HL-60/S4 treated with phorbol 12-myristate 13-acetate at 8.2 ng/mL for 4 days and 3 days (cell line): ENCODE measurements around the gene GOLGA2.
"Not testable (repeated sequence)": the region's sequence is repeated elsewhere in the genome, so short reads cannot be mapped to it uniquely, and the experiment has no call there.

Experiments
- in situ Hi-C: fragments of 300-500 bp; cut with MboI; formaldehyde crosslinking; loops from 2 replicates; pipeline ENCODE4 v1.15.0; 2022; ENCODE audit warnings: low sequenced_read_pairs

Gene GOLGA2

DNA sequence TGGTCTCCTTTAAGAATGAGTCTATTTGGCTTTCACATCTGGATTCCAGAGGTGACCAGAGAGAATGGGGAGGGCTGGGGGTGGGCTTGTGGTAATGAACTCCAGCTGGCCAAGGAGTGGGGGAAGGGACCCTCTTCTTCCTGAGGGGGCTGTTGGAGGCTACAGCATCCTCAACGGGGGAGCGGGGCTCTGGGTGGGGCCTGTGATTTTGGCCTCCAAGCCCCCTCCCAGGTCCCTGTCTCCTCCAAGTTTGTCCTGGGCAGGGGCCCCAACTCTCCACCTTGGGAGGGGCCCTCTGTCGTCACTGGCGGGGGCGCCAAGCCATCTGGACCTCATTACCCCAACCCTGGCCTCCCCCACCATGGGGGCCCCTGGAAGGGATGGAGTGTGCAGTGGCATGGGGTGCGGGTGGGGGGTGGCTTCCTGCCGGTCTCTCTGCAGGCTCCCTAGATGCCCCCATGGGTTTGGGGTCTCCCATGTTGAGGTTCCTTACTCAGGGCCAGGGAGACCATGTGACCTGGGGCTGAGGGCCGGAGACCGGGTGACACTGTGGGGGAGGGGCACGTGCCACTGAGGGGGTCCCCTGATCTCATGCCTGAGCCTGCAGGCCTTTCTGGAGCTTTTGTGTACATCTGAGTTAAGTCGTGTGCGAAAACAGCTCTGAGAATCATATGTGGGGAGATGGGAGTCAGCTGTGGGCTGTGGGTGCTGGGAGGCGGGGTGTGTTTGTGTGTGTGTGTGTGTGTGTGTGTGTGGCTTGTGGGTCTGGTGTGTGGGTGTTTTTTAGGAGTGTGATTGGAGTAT lies 32.4 kb downstream of the GOLGA2 start:
- in situ Hi-C loops: no loop called here

DNA sequence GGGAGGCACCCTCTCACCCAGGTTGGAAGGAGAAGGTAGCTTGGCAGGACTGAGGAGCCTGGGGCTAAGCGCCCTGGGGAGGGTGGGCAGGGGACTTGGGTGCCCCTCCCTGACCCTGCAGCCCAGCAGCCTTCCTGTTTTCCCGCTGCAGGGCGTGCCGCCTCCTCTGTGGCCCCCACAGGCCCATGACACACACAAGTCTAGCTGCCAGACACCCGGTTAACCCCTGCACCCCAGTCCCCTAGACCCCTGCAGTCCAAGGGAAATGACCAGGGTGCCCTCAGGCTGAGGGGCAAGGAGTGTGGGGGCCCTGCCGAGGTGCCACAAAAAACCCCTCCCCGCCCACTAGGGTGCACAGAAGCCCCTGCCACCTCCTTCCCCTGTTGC lies 33.0 kb downstream of the GOLGA2 start:
- in situ Hi-C loops: no loop called here

DNA sequence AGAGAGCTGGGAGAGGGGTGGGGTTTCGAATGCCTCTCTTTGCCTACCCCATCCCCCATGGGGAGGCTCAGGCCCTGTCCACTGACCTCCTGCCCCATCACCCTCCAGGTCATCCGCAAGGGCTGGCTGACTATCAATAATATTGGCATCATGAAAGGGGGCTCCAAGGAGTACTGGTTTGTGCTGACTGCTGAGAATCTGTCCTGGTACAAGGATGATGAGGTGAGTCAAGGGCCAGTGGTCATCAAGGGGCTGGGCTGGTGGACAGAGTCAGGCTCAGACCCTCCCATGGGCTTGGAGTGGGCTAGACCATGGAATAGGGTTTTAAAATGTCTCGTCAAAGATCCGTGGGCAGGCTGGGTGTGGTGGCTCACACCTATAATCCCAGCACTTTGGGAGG lies 33.7 kb downstream of the GOLGA2 start:
- in situ Hi-C loops: no loop called here

DNA sequence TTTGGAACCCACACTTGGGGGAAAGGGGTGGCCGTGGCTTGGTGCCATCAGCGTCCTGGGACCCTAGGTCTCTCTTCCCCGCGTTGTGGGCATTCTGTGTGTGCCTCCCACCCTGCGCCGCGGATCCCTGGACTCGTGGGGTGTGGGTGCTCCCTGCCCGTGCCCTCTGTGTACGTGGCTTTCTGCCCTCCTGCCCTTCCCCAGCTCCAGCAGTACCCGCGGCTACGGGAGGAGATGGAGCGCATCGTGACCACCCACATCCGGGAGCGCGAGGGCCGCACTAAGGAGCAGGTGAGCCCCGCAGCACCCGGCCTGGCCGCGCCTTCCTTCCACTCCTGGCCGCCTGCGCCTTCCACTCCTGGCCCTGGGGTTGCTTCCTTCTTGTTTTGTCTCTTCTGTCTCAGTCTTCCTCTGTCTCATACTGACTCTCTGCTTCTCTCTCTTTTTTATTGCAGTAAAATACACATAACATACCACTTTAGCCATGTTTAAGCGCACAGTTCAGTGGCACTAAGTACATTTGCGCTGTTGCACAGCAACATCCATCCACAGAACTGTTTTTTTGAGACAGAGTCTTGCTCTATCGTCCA lies 41.9 kb downstream of the GOLGA2 start:
- in situ Hi-C loops: no loop called here

DNA sequence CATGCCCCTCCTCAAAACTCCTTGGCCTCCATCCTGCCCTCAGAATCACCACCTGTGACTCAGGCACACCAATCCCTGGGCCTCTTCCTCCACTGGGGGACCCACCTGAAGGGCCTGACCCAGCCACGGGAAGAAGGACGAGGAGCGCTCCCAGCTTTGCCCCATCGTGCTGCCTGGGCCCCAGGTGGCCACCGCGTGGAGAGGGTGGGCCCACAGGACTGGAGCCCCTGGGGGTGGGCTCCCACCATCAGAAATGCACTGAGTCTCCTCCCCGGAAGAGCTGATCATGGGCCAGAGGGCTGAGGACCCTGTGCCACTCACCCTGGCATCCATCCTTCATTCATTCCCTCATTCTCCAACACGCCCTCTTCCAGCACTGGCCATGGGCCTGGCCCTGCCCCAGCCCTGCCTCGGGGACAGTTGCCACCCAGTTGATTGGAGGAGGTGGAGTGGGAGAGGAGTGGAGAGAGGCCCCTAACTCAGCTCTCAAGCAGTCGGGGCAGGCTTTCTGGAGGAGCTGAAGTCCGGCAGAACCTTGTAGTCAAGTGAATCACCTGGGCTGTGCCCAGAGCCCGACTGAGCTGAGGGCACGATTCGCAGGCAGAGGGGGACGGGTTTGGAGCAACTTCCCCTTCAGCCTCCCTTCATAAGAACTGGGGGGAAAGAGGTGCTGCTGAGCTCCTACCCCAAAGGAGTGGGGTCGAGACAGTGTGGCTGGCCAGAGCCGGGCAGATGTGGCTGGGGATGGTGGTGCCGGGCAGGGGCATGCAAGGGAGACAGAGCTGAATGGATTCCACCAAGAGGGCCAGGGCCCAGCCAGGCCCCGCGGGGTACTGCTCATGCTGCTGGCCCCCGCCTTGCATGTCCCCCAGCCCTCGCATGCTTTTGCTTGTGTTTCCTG lies 43.0 kb downstream of the GOLGA2 start:
- in situ Hi-C loops: no loop called here

DNA sequence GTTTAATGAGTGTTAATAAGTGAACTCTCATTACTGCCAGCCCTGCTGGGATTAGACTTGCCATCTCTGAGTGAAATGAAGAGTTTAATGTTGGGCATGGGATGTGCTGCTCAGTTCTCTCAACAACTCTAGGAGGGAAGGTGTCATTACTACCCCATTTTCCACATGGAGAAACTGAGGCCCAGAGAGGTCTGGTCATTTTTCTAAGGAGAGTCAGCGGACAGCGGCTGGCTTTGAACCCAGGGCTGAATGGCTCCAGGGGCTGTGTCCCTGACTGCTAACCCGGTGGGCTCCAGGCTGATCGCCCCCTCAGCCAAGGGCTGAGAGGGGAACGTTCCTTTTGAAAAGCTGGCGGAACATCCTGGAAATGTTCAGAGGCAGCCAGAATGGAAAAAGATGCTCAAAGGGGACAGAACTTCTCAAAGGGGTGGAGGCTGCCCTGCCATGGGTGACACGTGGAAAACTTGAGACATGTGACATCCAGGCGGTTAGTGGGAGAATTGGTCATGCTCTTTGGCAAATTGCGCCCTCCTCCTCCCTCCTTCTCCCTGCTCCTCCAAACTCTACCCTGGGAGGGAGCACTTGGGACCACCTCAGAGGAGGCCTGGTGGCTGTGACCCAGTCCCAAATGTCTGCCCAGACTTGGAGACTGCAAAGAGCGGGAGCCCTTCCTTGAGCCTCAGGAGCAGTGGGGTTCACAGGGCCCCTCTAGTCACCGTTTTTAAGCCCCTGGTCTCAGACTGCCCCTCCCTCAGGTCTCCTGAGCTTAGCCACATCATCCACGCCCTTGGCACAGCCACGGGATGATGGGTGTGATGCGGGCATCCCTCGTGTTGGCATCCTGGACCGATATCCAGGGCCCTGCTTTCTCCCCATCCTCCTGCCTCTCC lies 43.9 kb downstream of the GOLGA2 start:
- in situ Hi-C loops: no loop called here

DNA sequence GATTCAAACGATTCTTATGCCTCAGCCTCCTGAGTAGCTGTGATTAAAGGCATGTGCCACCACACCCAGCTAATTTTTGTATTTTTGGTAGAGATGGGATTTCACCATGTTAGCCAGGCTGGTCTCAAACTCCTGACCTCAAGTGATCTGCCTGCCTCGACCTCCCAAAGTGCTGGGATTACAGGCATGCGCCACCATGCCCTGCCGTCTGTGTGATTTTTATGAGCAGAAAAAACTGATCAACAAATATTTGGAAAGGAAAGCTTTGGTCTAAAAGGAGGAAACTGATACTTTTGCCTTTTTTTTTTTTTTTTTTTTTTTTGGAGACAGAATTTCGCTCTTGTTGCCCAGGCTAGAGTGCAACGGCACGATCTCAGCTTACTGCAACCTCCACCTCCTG lies 44.9 kb downstream of the GOLGA2 start:
- in situ Hi-C loops: not testable (repeated sequence)

DNA sequence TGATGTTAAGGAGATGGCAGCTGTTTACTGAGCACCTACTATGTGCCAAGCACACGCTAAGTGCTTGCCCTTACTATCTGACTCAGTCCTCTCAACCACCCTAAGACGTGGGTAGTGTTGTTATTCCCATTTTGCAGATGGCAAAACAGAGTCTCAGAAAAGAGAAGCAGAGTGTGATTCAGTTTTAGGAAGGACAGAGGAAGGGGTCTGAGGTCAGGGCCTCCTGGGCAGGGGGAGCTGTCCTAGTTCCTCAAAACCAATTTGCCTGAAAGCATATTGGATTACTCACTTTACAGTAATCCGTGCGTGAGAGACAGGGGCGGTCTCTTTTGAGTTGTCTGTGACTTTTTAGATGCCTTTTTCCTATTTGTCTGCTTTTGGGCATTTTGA lies 49.4 kb downstream of the GOLGA2 start:
- in situ Hi-C loops: no loop called here

DNA sequence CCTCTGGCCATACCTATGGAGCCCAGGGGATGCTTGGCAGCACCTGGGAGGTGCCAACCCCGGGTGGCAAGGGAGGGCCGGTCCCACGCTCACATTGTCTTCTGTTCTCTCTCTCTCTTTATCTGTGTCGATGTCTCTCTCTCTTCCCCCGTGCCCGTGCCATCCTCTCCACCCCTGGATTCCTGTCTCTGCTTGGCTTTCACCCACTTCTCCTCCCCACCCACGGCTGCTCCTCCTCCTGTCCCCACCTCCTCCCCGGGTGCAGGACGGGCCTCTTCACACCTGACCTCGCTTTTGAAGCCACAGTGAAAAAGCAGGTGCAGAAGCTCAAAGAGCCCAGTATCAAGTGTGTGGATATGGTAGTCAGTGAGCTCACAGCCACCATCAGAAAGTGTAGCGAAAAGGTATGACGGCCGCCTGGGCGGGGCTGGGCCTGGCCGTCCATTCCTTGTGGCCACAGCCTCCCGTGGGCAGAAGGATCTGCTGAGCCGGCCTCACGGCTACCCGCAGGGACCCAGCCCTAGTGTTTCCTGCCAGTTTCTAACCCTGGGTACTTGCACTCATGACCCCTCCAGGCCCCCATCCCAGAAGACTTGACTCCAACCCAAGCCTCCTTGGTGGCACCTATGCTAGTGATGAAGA lies 49.9 kb downstream of the GOLGA2 start:
- in situ Hi-C loops: no loop called here

DNA sequence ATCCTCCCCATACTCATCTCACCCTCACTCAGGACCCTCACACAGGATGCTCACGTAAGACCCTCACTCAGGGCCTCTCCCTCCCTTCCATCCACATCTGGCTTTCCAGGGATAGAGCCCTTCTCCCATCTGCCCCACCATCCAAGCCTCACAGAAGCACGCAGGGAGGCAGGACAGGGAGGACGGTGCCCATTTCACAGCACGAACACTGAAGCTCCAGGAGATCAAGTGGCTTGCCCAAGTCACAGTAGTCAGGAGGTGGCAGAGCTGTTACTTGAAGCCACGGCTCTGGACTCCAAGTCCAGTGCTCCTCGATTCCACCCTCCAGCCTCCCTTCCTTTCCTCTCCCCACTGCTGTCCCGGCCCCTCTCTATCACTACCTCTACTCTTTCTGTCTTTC lies 50.9 kb downstream of the GOLGA2 start:
- in situ Hi-C loops: no loop called here

DNA sequence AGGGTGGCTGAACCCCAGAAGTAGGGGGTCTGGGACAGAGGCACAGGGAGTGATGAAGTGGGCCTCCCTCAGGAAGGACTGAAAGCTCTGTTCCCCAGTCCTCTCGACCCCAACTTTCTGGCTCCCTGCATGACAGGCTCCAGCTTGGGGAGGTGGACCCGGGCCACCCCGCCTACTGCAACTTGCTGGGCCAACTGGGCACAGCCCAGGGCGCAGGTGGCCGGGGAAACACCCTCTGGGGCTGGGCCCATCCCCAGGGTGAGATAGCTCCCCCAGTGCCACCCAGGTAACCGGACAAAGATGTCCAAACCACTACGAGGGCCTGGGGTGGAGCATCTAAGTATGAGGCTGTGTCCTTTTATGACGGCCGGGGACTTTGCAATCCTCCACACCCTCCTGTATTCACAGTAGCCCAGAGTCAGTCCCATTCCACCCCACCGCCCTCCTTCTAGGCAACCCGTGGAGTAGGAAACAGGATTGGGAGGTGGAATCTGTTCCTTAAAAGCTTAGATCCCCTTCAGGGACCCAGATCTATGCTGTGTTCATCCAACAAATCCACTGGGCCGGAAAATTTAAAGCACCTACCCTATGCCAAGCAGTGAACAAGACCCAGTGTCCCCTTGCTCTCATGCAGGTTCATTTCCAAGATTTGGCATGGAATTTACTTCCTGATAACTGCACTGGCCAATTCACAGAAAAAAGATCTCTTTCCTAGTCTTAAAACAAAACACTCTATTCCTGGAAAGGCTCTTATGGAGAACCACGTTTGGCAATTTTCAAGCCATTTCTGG lies 52.7 kb downstream of the GOLGA2 start:
- in situ Hi-C loops: no loop called here

DNA sequence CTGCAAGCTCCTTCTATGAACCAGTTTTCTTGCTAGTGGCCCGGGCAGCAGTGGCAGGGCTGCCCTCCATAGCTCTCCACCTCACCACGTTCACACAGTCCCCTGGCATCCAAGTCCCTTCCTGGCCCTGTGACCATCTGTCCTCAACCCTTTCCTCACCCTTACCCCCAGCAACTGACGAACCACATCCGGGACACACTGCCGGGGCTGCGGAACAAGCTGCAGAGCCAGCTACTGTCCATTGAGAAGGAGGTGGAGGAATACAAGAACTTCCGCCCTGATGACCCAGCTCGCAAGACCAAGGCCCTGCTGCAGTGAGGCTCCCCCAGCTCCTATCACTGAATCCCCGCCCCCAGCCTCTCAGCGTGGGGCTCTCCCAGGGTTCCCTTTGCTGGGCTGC lies 53.8 kb downstream of the GOLGA2 start:
- in situ Hi-C loops: no loop called here

DNA sequence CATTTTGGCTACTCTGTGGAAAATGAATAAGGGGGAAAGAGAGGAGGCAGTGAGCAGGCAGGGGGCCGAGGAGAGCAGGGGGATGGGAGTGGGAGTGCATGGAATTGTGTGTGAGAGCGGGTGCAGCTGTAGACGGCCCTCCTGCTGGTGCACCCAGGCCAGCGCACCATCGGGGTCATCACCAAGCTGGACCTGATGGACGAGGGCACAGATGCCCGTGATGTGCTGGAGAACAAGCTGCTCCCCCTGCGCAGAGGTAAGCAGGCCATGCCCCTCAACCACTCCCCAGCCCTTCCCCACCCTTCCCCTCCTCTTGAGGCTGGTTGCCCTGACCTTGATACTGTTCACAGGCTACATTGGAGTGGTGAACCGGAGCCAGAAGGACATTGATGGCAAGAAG lies 56.0 kb downstream of the GOLGA2 start:
- in situ Hi-C loops: no loop called here

DNA sequence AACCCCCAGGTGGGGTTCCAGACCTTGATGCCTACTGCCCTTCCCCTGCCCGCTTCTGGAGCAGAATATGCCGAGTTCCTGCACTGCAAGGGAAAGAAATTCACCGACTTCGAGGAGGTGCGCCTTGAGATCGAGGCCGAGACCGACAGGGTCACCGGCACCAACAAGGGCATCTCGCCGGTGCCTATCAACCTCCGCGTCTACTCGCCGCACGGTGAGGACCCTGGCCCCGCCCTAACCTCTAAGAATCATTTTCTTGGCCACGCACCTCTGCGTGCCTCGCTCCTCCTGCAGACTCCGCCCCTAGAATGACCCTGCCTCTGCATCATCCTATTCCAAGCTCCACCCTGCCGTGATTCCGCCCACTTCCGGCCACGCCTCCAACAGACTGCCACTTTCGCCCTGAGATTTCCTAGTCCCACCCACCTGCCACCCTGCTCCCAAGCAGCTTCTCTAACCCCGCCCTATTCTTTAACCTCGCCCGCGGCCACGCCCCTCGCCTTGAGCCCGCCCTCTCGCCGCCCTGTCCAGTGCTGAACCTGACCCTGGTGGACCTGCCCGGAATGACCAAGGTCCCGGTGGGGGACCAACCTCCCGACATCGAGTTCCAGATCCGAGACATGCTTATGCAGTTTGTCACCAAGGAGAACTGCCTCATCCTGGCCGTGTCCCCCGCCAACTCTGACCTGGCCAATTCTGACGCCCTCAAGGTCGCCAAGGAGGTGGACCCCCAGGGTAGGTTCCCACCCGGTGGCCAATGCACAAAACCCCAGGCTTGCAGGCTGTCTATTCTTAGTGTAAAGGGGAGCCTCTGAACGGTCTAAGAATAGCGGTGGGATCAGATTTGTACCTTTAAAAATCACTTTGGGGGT lies 57.1 kb downstream of the GOLGA2 start:
- in situ Hi-C loops: no loop called here

DNA sequence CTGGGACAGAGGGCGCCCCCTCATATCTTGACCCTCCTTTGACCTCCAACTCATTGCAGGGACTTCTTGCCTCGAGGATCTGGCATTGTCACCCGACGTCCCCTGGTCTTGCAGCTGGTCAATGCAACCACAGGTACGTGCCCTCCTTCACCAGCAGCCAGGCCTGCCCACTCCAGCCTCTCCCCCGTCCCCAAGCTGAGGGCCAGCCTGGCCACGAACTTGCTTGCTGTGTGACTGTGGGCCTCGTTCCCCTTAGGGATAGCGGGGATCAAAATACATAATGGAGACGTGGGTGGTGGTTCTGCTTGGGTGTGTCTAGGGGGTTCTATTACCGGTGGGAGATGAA lies 57.7 kb downstream of the GOLGA2 start:
- in situ Hi-C loops: no loop called here

DNA sequence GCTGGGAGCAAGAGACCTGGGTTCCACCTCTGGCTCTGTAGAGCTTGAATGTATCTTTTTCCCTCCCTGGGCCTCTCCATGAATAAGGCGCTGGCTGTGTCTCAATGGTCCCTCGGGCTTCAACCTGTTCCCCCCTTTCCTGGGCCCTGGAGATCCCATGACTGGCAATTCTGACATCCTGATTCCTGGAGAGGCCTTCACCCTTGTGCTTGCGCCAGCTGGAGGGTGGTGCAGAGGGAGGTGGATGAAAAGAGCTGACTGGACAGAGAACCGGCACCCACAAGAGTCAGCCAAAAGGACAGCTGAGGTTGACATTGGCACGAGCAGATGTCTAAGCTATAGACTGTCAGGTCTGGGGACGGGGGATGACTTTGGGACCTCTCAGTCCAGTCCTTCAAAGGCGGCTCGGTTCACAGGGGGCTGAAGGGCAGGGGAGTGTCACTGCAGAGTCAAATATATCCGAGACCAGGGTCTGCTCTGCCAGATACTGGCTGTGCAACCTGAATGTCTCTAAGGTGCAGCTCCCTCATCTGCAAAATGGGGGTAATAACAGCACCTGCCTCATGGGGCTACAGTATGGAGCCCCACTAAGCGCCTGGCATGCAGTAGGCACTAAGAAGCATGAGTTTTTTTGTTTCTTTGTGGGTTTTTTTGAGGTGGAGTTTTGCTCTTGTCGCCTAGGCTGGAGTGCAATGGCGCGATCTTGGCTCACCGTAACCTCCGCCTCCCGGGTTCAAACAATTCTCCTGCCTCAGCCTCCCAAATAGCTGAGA lies 58.8 kb downstream of the GOLGA2 start:
- in situ Hi-C loops: no loop called here

DNA sequence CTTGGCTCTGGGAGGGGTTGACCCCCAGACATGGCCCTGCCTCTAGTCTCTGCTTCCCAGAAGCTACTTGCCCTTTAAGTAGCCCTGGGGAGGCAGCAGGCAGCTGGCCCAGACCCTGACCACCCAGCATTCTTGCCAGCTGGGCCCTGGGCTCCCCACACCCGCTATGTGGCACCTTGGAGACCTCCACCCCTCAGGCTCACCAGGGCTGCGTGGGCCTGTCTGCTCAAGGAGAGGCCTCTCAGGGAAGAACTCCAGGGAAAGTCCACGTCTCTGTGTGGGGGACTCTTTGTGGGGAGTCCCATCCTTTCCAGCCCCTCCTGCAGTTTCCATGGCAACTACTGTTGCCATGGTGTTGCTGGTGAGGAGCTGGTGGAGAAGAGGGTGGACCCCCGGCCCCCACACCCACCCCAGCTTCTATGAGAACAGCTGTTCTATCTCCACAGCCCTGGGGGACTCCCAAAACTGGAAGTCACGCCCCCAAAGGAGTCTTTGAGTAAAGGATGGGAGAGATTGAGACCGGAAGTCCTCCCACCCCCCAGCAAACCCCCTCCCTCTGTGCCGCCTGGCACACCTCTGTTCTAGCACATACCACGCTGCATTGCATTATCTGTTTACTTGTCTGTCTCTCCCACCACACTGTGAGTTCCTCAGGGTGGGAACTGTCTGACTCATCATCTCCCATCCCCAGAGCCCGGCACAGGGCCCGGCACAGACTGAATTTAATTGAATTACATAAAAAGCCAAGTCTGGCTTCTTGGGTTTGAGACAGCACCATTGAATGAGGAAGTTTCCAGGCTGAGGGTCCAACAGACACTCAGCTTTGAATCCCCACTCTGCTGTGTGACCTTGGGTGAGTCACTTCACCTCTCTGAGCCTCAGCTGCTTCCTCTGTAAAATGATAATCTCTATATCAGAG lies 60.1 kb downstream of the GOLGA2 start:
- in situ Hi-C loops: no loop called here
